Spleen (tissue), 11 donors: ENCODE measurements around the gene BPIFB3. TPM values are rescaled to one million over a fixed set of nuclear protein-coding genes. Genes with fewer than 3 reads are reported as not detected.
"Not testable (repeated sequence)": the region's sequence is repeated elsewhere in the genome, so short reads cannot be mapped to it uniquely, and the experiment has no call there.

Experiments used
- DNase-seq: peaks from one replicate; pipeline ENCODE4 v3.0.0-alpha.2; 2020
- H3K27ac ChIP-seq, 8 donors: fragments of 200-600 bp; sonication (generic) in 7 of 8; 1 replicate in 4 of 8; 2 replicates in 4 of 8; pipeline versions ENCODE4 v1.5.0 to v1.8.0; 2016 to 2021; ENCODE audit warnings: inconsistent platforms in 4 of 8, mild to moderate bottlenecking in 4 of 8, moderate library complexity in 1 of 8
- H3K27me3 ChIP-seq, 7 donors: fragments of 200-600 bp; sonication (generic) in 6 of 7; replicated peaks in 1 of 7; 1 replicate in 4 of 7; 2 replicates in 3 of 7; pipeline versions ENCODE4 v1.5.0 to v1.8.0; 2016 to 2021; ENCODE audit warnings: inconsistent platforms in 3 of 7, mild to moderate bottlenecking in 1 of 7
- H3K36me3 ChIP-seq, 6 donors: fragments of 200-600 bp; sonication (generic) in 5 of 6; 1 replicate in 4 of 6; 2 replicates in 2 of 6; pipeline versions ENCODE4 v1.5.0 to v1.8.0; 2016 to 2021; ENCODE audit warnings: inconsistent platforms in 2 of 6
- H3K4me1 ChIP-seq, 6 donors: fragments of 200-600 bp; sonication (generic) in 5 of 6; 1 replicate in 3 of 6; 2 replicates in 3 of 6; pipeline versions ENCODE4 v1.5.0 to v1.8.0; 2016 to 2021; ENCODE audit warnings: inconsistent platforms in 3 of 6
- H3K4me3 ChIP-seq, 8 donors: fragments of 200-600 bp; sonication (generic) in 7 of 8; 1 replicate in 4 of 8; 2 replicates in 4 of 8; pipeline versions ENCODE4 v1.5.0 to v1.8.0; 2016 to 2021; ENCODE audit warnings: inconsistent platforms in 4 of 8, mild to moderate bottlenecking in 4 of 8, moderate library complexity in 2 of 8
- H3K9me3 ChIP-seq, 8 donors: fragments of 200-600 bp; sonication (generic) in 7 of 8; 1 replicate in 4 of 8; 2 replicates in 4 of 8; pipeline versions ENCODE4 v1.5.0 to v1.8.0; 2016 to 2021; ENCODE audit warnings: inconsistent platforms in 4 of 8
- CTCF ChIP-seq, 11 experiments: fragments of 200-600 bp in 7 of 11; fragments of 450-650 bp in 4 of 11; sonication (generic) in 4 of 11; IDR thresholded peaks in 8 of 11; conservative IDR thresholded peaks in 3 of 11; 1 replicate in 7 of 11; 2 replicates in 4 of 11; pipeline versions ENCODE4 v1.4.0 to v1.8.0; 2016 to 2021; ENCODE audit warnings: antibody characterized with exemption in 11 of 11, inconsistent platforms in 4 of 11, mild to moderate bottlenecking in 1 of 11
- POLR2A ChIP-seq, 3 donors: fragments of 450-650 bp; IDR thresholded peaks; one replicate each; pipeline ENCODE4 v1.5.1; 2017; ENCODE audit warnings: antibody characterized with exemption in 3 of 3, mild to moderate bottlenecking in 1 of 3
- POLR2AphosphoS5 ChIP-seq, 3 donors: sonication (generic); formaldehyde crosslinking; IDR thresholded peaks; one replicate each; pipeline ENCODE4 v1.5.1; 2017; ENCODE audit warnings: antibody characterized with exemption in 3 of 3
- WGBS, 5 donors: extraction: QIAGEN DNeasy Blood & Tissue Kit in 3 of 5; methylation state at CpG; one replicate each; pipeline versions ENCODE4 v1.1.5 to v1.1.7; 2013 to 2018; 5-methylcytosine and 5-hydroxymethylcytosine counted together
- intact Hi-C: fragments of 100-400 bp; cut with DNase I; formaldehyde crosslinking; loops from one replicate; pipeline ENCODE4 v1.15.0; 2023; ENCODE audit warnings: low total_unique reads
- polyA plus RNA-seq, 3 donors: library from polyadenylated mRNA; stranded (reverse); fragments of 200-250 nt; gene quantifications; one replicate each; pipeline ENCODE4 v1.2.1, GENCODE V29; 2013
- total RNA-seq, 7 donors: library from RNA; depleted of rRNA in 3 of 7; stranded (reverse); fragments of >200 nt in 3 of 7; fragmentation: NEBNext Ultra II Directional in 4 of 7; extraction: Animal tissue kit (Norgen Biotek cat#: 25700) in 4 of 7; gene quantifications; one replicate each; pipeline versions ENCODE4 v1.1.0 to v1.2.1, GENCODE V29; 2016 to 2021
- donor health status: healthy with polysubstance abuse.
- donor health status: DM: no; HTN: no; CAD: no; lungs with moderate emphysema.
- donor health status: DM: no; HTN: no; CAD: no.
- donor health status: Bipolar disorder and iron deficiency.
- donor health status: healthy.
- donor health status: DM: no; HTN: no; CAD: no.
- donor health status: DM: yes; HTN: yes; CAD: no.

The BPIFB3 gene
- total and polyA plus RNA-seq, 10 donors, result not detected

GRCh38 chr20:33095902-33096584 is 42.3 kb downstream of the BPIFB3 start:
- not testable (repeated sequence) for H3K27me3 ChIP-seq, H3K9me3 ChIP-seq, DNase-seq, H3K36me3 ChIP-seq, H3K4me3 ChIP-seq, H3K27ac ChIP-seq
- 45 to 51% (median 51%) methylated on average over 6 of the region's 6 CpGs for WGBS, 5 donors
- peaks cover 0 to 13% (median 0%) of the 10 kb centered on the region in 6 donors for H3K4me1 ChIP-seq
- intact Hi-C loops, result loop anchor here (2.0 to 5.0 kb wide), 2 partner anchors 195 to 304 kb away; no protein-coding TSS in a partner anchor
- peak; percentile 38 to 71 (median 55) for TF ChIP-seq CTCF (IDR thresholded peaks at IDR 0.05 in 8 of 11, conservative IDR thresholded peaks at IDR 0.05 in 3 of 11)

GRCh38 chr20:33097001-33097400 is 43.3 kb downstream of the BPIFB3 start:
- no peak for DNase-seq
- no peak overlapping the region for H3K27ac ChIP-seq
- peaks cover 0 to 3% (median 0%) of the 10 kb centered on the region in 7 donors for H3K27me3 ChIP-seq
- no peaks in the 10 kb centered on the region for H3K9me3 ChIP-seq
- no peak overlapping the region for H3K4me3 ChIP-seq
- H3K36me3 ChIP-seq, result no peaks in the 10 kb centered on the region
- H3K4me1 ChIP-seq, result peaks cover 0 to 13% (median 0%) of the 10 kb centered on the region in 6 donors
- intact Hi-C loops, result loop anchor here (2.0 to 5.0 kb wide), 2 partner anchors 196 to 305 kb away; no protein-coding TSS in a partner anchor
- TF ChIP-seq POLR2AphosphoS5 (IDR thresholded peaks at IDR 0.05) (no peak), CTCF (IDR thresholded peaks at IDR 0.05 in 8 of 11, conservative IDR thresholded peaks at IDR 0.05 in 3 of 11) (no peak), POLR2A (IDR thresholded peaks at IDR 0.05) (no peak)
- WGBS, 5 donors, result 44 to 85% (median 67%) methylated on average over 4 of the region's 4 CpGs

GRCh38 chr20:33099843-33100538 is 46.3 kb downstream of the BPIFB3 start:
- Histone ChIP-seq H3K36me3 (no peaks in the 10 kb centered on the region), H3K4me3 (no peak overlapping the region), H3K27me3 (peaks cover 0 to 22% (median 0%) of the 10 kb centered on the region in 7 donors), H3K4me1 (peaks cover 0 to 13% (median 0%) of the 10 kb centered on the region in 6 donors), H3K27ac (no peak overlapping the region), H3K9me3 (no peaks in the 10 kb centered on the region)
- TF ChIP-seq CTCF (IDR thresholded peaks at IDR 0.05 in 8 of 11, conservative IDR thresholded peaks at IDR 0.05 in 3 of 11), result no peak
- TF ChIP-seq POLR2AphosphoS5 (IDR thresholded peaks at IDR 0.05), result no peak
- TF ChIP-seq POLR2A (IDR thresholded peaks at IDR 0.05), result no peak
- DNase-seq, result no peak
- WGBS, 5 donors, result 70 to 78% (median 73%) methylated on average over 10 of the region's 10 CpGs
- intact Hi-C loops, result loop anchor here (5.0 kb wide), 1 partner anchor 308 kb away; no protein-coding TSS in a partner anchor

GRCh38 chr20:33103556-33103955 is 49.9 kb downstream of the BPIFB3 start:
- H3K9me3 ChIP-seq, result no peaks in the 10 kb centered on the region
- WGBS, 5 donors, result 86 to 91% (median 87%) methylated on average over 3 of the region's 3 CpGs
- H3K4me1 ChIP-seq, result no peaks in the 10 kb centered on the region
- H3K4me3 ChIP-seq, result no peak overlapping the region
- no peak for TF ChIP-seq CTCF (IDR thresholded peaks at IDR 0.05 in 8 of 11, conservative IDR thresholded peaks at IDR 0.05 in 3 of 11)
- TF ChIP-seq POLR2AphosphoS5 (IDR thresholded peaks at IDR 0.05), result no peak
- peaks cover 0 to 22% (median 0%) of the 10 kb centered on the region in 7 donors for H3K27me3 ChIP-seq
- H3K27ac ChIP-seq, result no peak overlapping the region
- intact Hi-C loops, result no loop called here
- DNase-seq, result no peak
- H3K36me3 ChIP-seq, result no peaks in the 10 kb centered on the region
